Measurements from ENCODE around the gene KIAA1755.
"Not testable (repeated sequence)": the region's sequence is repeated elsewhere in the genome, so short reads cannot be mapped to it uniquely, and the experiment has no call there.

The KIAA1755 gene

GRCh38 chr20:38256021-38256420, 4.5 kb downstream of the KIAA1755 start:
- Histone ChIP-seq H3K27me3 (ENCODE audit: control insufficient read depth, low read length) (no peaks in the 10 kb centered on the region), H3K4me2 (ENCODE audit: low read length) (no peak overlapping the region), H3K27ac (ENCODE audit: low read depth, low read length) (no peak overlapping the region), H3K9me3 (ENCODE audit: control insufficient read depth, insufficient read depth, low read length) (no peaks in the 10 kb centered on the region), H3F3A (ENCODE audit: control insufficient read depth, insufficient read depth) (no peaks in the 10 kb centered on the region), H3K4me1 (ENCODE audit: control insufficient read depth, low read length) (no peaks in the 10 kb centered on the region), H3K4me3 (ENCODE audit: low read length) (no peak overlapping the region), H3K36me3 (ENCODE audit: control insufficient read depth, low read length) (no peaks in the 10 kb centered on the region), H3K9me2 (replicated peaks; ENCODE audit: control insufficient read depth, low read length) (no peaks in the 10 kb centered on the region), H3K79me2 (ENCODE audit: control insufficient read depth, low read length) (no peaks in the 10 kb centered on the region), H4K20me1 (ENCODE audit: control insufficient read depth, insufficient read depth, low read depth, low read length) (no peaks in the 10 kb centered on the region)
- no peak for TF ChIP-seq CTCF (IDR thresholded peaks at IDR 0.05; ENCODE audit: low read depth, low read length, poor library complexity, severe bottlenecking)
- no peak for TF ChIP-seq EZH2phosphoT487 (IDR thresholded peaks at IDR 0.05; ENCODE audit: borderline replicate concordance, low read length)

DNA sequence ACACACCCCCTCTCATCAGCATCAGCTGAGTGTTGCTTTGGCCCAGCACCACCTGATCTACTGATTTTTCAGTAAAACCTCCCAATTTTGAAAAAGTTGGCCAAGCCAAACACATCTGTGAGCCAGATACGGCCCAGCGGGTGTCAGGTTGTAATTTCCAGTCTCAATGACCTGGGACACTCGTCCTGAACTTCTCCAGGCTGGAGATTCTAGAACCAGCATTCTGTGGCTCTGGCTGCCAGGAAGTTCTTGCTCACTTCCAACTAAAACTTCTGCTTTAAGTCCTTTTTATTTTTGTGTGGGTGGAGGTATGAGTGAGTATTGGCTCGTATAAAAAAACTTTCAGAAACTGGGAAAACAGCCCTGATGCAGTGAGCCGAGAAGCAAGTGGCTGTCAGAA, 5.1 kb downstream of the KIAA1755 start:
- Histone ChIP-seq H3K27ac (ENCODE audit: low read depth, low read length) (no peak overlapping the region), H3K9me2 (replicated peaks; ENCODE audit: control insufficient read depth, low read length) (no peaks in the 10 kb centered on the region), H3K4me2 (ENCODE audit: low read length) (no peak overlapping the region), H3K4me3 (ENCODE audit: low read length) (no peak overlapping the region), H3F3A (ENCODE audit: control insufficient read depth, insufficient read depth) (no peaks in the 10 kb centered on the region), H3K9me3 (ENCODE audit: control insufficient read depth, insufficient read depth, low read length) (no peaks in the 10 kb centered on the region), H3K79me2 (ENCODE audit: control insufficient read depth, low read length) (no peaks in the 10 kb centered on the region), H4K20me1 (ENCODE audit: control insufficient read depth, insufficient read depth, low read depth, low read length) (no peaks in the 10 kb centered on the region), H3K4me1 (ENCODE audit: control insufficient read depth, low read length) (no peaks in the 10 kb centered on the region), H3K27me3 (ENCODE audit: control insufficient read depth, low read length) (no peaks in the 10 kb centered on the region), H3K36me3 (ENCODE audit: control insufficient read depth, low read length) (no peaks in the 10 kb centered on the region)
- TF ChIP-seq EZH2phosphoT487 (IDR thresholded peaks at IDR 0.05; ENCODE audit: borderline replicate concordance, low read length) (no peak), CTCF (IDR thresholded peaks at IDR 0.05; ENCODE audit: low read depth, low read length, poor library complexity, severe bottlenecking) (no peak)

- not testable (repeated sequence) for H3K9me3 ChIP-seq (ENCODE audit: control insufficient read depth, insufficient read depth, low read length); H3K4me3 ChIP-seq (ENCODE audit: low read length); H4K20me1 ChIP-seq (ENCODE audit: control insufficient read depth, insufficient read depth, low read depth, low read length); H3K4me2 ChIP-seq (ENCODE audit: low read length); H3K27me3 ChIP-seq (ENCODE audit: control insufficient read depth, low read length); H3K4me1 ChIP-seq (ENCODE audit: control insufficient read depth, low read length); H3K9me2 ChIP-seq (replicated peaks; ENCODE audit: control insufficient read depth, low read length); H3K36me3 ChIP-seq (ENCODE audit: control insufficient read depth, low read length); H3K79me2 ChIP-seq (ENCODE audit: control insufficient read depth, low read length); H3K27ac ChIP-seq (ENCODE audit: low read depth, low read length); H3F3A ChIP-seq (ENCODE audit: control insufficient read depth, insufficient read depth)
Measured at GRCh38 chr20:38254621-38255020, 5.9 kb downstream of the KIAA1755 start.

DNA sequence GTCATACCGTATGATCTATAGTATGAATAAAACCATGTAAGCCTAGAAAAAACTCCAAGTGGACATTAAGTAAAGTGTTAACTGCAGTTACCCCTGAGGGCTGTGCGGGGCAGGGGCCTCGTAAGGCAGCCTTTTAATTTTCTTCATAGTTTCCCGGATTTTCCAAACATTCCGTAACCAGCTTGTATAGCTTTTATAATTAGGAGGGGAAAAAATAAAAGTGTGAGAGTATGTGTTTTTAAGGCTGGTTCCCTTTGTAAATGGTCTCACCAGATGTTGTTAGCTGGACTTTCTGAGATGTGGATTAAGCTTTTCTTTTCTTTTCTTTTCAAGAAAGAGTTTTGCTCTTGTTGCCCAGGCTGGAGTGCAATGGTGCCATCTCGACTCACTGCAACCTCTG, 7.0 kb downstream of the KIAA1755 start:
- no peak for TF ChIP-seq CTCF (IDR thresholded peaks at IDR 0.05; ENCODE audit: low read depth, low read length, poor library complexity, severe bottlenecking)
- no peak for TF ChIP-seq EZH2phosphoT487 (IDR thresholded peaks at IDR 0.05; ENCODE audit: borderline replicate concordance, low read length)
- no peak overlapping the region for H3K4me3 ChIP-seq (ENCODE audit: low read length)
- no peaks in the 10 kb centered on the region for H3K9me3 ChIP-seq (ENCODE audit: control insufficient read depth, insufficient read depth, low read length)
- no peaks in the 10 kb centered on the region for H4K20me1 ChIP-seq (ENCODE audit: control insufficient read depth, insufficient read depth, low read depth, low read length)
- no peaks in the 10 kb centered on the region for H3K79me2 ChIP-seq (ENCODE audit: control insufficient read depth, low read length)
- H3K36me3 ChIP-seq (ENCODE audit: control insufficient read depth, low read length), result no peaks in the 10 kb centered on the region
- H3K9me2 ChIP-seq (replicated peaks; ENCODE audit: control insufficient read depth, low read length), result no peaks in the 10 kb centered on the region
- H3K27ac ChIP-seq (ENCODE audit: low read depth, low read length), result no peak overlapping the region
- no peaks in the 10 kb centered on the region for H3F3A ChIP-seq (ENCODE audit: control insufficient read depth, insufficient read depth)
- no peaks in the 10 kb centered on the region for H3K4me1 ChIP-seq (ENCODE audit: control insufficient read depth, low read length)
- H3K27me3 ChIP-seq (ENCODE audit: control insufficient read depth, low read length), result no peaks in the 10 kb centered on the region
- no peak overlapping the region for H3K4me2 ChIP-seq (ENCODE audit: low read length)

Measured in DOHH2 (cell line).